Measurements from ENCODE around the gene MPG.

MPG gene

DNA sequence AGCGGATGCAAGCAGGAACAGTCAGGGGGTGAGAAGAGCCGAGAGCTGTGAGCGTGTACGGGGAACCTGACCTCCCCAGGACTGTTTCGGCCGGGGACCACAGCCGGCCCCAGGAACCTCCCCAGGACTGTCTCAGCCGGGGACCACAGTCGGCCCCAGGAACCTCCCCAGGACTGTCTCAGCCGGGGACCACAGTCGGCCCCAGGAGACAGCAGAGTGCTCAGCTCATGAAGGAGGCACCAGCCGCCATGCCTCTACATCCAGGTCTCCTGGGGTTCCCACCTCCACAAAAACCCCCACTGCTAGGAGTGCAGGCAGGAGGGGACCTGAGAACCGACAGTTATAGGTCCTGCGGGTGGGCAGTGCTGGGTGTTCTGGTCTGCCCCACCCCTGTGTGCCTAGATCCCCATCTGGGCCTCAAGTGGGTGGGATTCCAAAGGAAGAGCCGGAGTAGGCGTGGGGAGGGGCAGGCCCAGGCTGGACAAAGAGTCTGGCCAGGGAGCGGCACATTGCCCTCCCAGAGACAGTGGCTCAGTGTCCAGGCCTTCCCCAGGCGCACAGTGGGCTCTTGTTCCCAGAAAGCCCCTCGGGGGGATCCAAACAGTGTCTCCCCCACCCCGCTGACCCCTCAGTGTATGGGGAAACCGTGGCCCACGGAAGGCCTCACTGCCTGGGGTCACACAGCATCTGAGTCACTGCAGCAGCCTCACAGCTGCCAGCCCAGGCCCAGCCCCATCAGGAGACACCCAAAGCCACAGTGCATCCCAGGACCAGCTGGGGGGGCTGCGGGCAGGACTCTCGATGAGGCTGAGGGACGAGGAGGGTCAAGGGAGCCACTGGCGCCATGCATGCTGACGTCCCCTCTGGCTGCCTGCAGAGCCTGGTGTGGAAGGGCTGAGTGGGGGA is 9.9 kb upstream of the MPG start:
- no peaks in the 10 kb centered on the region for H3K9me3 ChIP-seq
- no peaks in the 10 kb centered on the region for H3K27me3 ChIP-seq
- H3K36me3 ChIP-seq = peaks cover 19 to 20% (median 20%) of the 10 kb centered on the region in 3 donors
- H3K4me3 ChIP-seq = peak overlapping the region; percentile 2 to 6
- DNase-seq = no peak
- TF ChIP-seq CTCF (IDR thresholded peaks at IDR 0.05) = no peak
- H3K27ac ChIP-seq = peak overlapping the region; percentile 51 to 97
- intact Hi-C loops (cut with DNase I; ENCODE audit: low total_unique reads) = no loop called here
- H3K4me1 ChIP-seq = peaks cover 0 to 72% (median 70%) of the 10 kb centered on the region in 4 donors

- Histone ChIP-seq H3K4me3 (peak overlapping the region; percentile 2 to 6), H3K9me3 (no peaks in the 10 kb centered on the region), H3K36me3 (peaks cover 9% of the 10 kb centered on the region in 3 donors), H3K27me3 (no peaks in the 10 kb centered on the region), H3K4me1 (peaks cover 0 to 82% (median 78%) of the 10 kb centered on the region in 4 donors), H3K27ac (peak overlapping the region; percentile 51 to 97)
- no peak for TF ChIP-seq CTCF (IDR thresholded peaks at IDR 0.05)
- intact Hi-C loops (cut with DNase I; ENCODE audit: low total_unique reads) = no loop called here
- DNase-seq = no peak
These were observed 8.8 kb upstream of the MPG start for GRCh38 chr16:69181-69580.

DNA sequence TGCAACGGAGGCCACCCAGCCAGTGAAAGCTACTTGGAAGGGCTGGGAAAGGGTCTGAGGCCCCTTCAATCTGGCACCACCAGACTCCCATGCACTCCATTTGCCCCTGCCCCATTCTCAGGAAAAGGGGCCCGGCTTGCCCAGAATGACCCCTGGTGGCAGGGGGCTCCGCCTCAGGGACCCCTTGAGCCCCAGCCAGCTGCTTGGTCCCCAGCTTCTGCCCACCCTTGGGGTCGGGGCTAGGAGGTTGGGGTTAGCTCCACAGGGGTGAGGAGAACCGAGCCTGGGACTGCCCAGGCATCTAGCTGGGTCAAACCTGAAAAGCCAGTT is 6.8 kb upstream of the MPG start:
- Histone ChIP-seq H3K36me3 (no peaks in the 10 kb centered on the region), H3K27ac (peak overlapping the region; percentile 93 to 97), H3K4me1 (peaks cover 3 to 86% (median 84%) of the 10 kb centered on the region in 4 donors), H3K27me3 (no peaks in the 10 kb centered on the region), H3K4me3 (peak overlapping the region; percentile 85 to 89), H3K9me3 (no peaks in the 10 kb centered on the region)
- TF ChIP-seq CTCF (IDR thresholded peaks at IDR 0.05) = no peak
- intact Hi-C loops (cut with DNase I; ENCODE audit: low total_unique reads) = no loop called here
- no peak for DNase-seq

GRCh38 chr16:71540-72401 is 6.3 kb upstream of the MPG start:
- TF ChIP-seq CTCF (IDR thresholded peaks at IDR 0.05) = peak in 1 of 2 experiments; percentile 35
- DNase-seq = peak; percentile 91 to 93
- no peaks in the 10 kb centered on the region for H3K9me3 ChIP-seq
- peaks cover 9 to 86% (median 84%) of the 10 kb centered on the region in 4 donors for H3K4me1 ChIP-seq
- H3K27me3 ChIP-seq = no peaks in the 10 kb centered on the region
- intact Hi-C loops (cut with DNase I; ENCODE audit: low total_unique reads) = no loop called here
- no peaks in the 10 kb centered on the region for H3K36me3 ChIP-seq
- peak overlapping the region; percentile 85 to 89 for H3K4me3 ChIP-seq
- H3K27ac ChIP-seq = peak overlapping the region; percentile 93 to 97

GRCh38 chr16:72561-73548 is 5.2 kb upstream of the MPG start, which contains the start of gene RHBDF1:
TSS of gene RHBDF1 (minus strand) at chr16:72631. CDS start at chr16:65015, 7,616 bp downstream.
- no peak for TF ChIP-seq CTCF (IDR thresholded peaks at IDR 0.05)
- Histone ChIP-seq H3K4me1 (peaks cover 13 to 85% (median 82%) of the 10 kb centered on the region in 4 donors), H3K9me3 (no peaks in the 10 kb centered on the region), H3K27ac (peak within 1 kb of the TSS; percentile 93 to 100), H3K4me3 (peak within 1 kb of the TSS; percentile 85 to 89), H3K27me3 (no peaks in the 10 kb centered on the region), H3K36me3 (no peaks in the 10 kb centered on the region)
- intact Hi-C loops (cut with DNase I; ENCODE audit: low total_unique reads) = no loop called here
- no peak for DNase-seq

Data from tibial artery (tissue), 4 donors.